HFFc6 (cell line): ENCODE measurements around the gene PRKG2. TPM values are rescaled to one million over a fixed set of nuclear protein-coding genes. Genes with fewer than 3 reads are reported as not detected.

Experiments used
- DNase-seq: peaks from one replicate; pipeline ENCODE4 v3.0.0-alpha.2; 2018
- H3K27ac Mint-ChIP-seq: 2 replicates; pipeline ENCODE4 v1.8.0; 2020; ENCODE audit warnings: mild to moderate bottlenecking, mixed read lengths
- H3K27me3 Mint-ChIP-seq: 2 replicates; pipeline ENCODE4 v1.8.0; 2021; ENCODE audit warnings: mild to moderate bottlenecking, moderate library complexity, mixed read lengths; ENCODE audit not compliant: insufficient read depth
- H3K36me3 Mint-ChIP-seq: 2 replicates; pipeline ENCODE4 v1.8.0; 2021; ENCODE audit warnings: low read depth, mixed read lengths
- H3K4me1 Mint-ChIP-seq: 2 replicates; pipeline ENCODE4 v1.8.0; 2020; ENCODE audit warnings: low read depth, mixed read lengths
- H3K4me3 Mint-ChIP-seq: 2 replicates; pipeline ENCODE4 v1.8.0; 2020; ENCODE audit warnings: mild to moderate bottlenecking, moderate library complexity, mixed read lengths
- H3K9me3 Mint-ChIP-seq: 2 replicates; pipeline ENCODE4 v1.8.0; 2020; ENCODE audit warnings: mild to moderate bottlenecking, mixed read lengths
- CTCF ChIP-seq: fragments of 200-600 bp; sonication (generic); IDR thresholded peaks from 2 replicates; pipeline ENCODE4 v1.5.0; 2021; ENCODE audit warnings: antibody characterized with exemption, mild to moderate bottlenecking
- total RNA-seq, 6 experiments: library from RNA; stranded (reverse); fragmentation: NEBNext Ultra II Directional; extraction: Animal tissue kit (Norgen Biotek cat#: 25700); gene quantifications; 2 replicates in 1 of 6; 3 replicates in 5 of 6; pipeline ENCODE4 v1.2.3, GENCODE V29; 2021

PRKG2 gene
- total RNA-seq, 6 experiments from 2014 or later, result not detected

- no peaks in the 10 kb centered on the region for H3K4me1 Mint-ChIP-seq
- DNase-seq, result no peak
- TF ChIP-seq CTCF, result no peak
- no peak overlapping the region for H3K4me3 Mint-ChIP-seq
- H3K36me3 Mint-ChIP-seq, result no peaks in the 10 kb centered on the region
- H3K27ac Mint-ChIP-seq, result no peak overlapping the region
- no peaks in the 10 kb centered on the region for H3K27me3 Mint-ChIP-seq
- peaks cover 9% of the 10 kb centered on the region; the same call in 1 of the 2 replicates for H3K9me3 Mint-ChIP-seq
These were observed 72.3 kb downstream of the PRKG2 start for GRCh38 chr4:81142744-81143143.

GRCh38 chr4:81137894-81138293 lies 77.1 kb downstream of the PRKG2 start:
- TF ChIP-seq CTCF, result no peak
- H3K27me3 Mint-ChIP-seq, result no peaks in the 10 kb centered on the region

GRCh38 chr4:81137446-81137845 lies 77.6 kb downstream of the PRKG2 start:
- Mint-ChIP-seq H3K4me3 (no peak overlapping the region), H3K4me1 (no peaks in the 10 kb centered on the region), H3K27ac (no peak overlapping the region), H3K36me3 (no peaks in the 10 kb centered on the region), H3K27me3 (no peaks in the 10 kb centered on the region), H3K9me3 (0 out of 2 replicates have a peak, but pooled peaks cover 4% of the 10 kb centered on the region)
- no peak for TF ChIP-seq CTCF
- no peak for DNase-seq

More at GRCh38 chr4:81137894-81138293, 77.1 kb downstream of the PRKG2 start:
- Mint-ChIP-seq H3K27ac (no peak overlapping the region), H3K4me3 (no peak overlapping the region), H3K4me1 (no peaks in the 10 kb centered on the region), H3K9me3 (0 out of 2 replicates have a peak, but pooled peaks cover 4% of the 10 kb centered on the region), H3K36me3 (no peaks in the 10 kb centered on the region)
- DNase-seq, result no peak

GRCh38 chr4:81136161-81136905 lies 78.7 kb downstream of the PRKG2 start:
- TF ChIP-seq CTCF, result no peak
- Mint-ChIP-seq H3K36me3 (no peaks in the 10 kb centered on the region), H3K4me3 (no peak overlapping the region), H3K27ac (peak overlapping the region; percentile 46; the same call in 1 of the 2 replicates), H3K27me3 (no peaks in the 10 kb centered on the region), H3K4me1 (no peaks in the 10 kb centered on the region), H3K9me3 (0 out of 2 replicates have a peak, but pooled peaks cover 4% of the 10 kb centered on the region)
- peak; percentile 23 for DNase-seq

- DNase-seq, result no peak
These were observed 79.5 kb downstream of the PRKG2 start for GRCh38 chr4:81135501-81135900.

More at GRCh38 chr4:81135501-81135900, 79.5 kb downstream of the PRKG2 start:
- Mint-ChIP-seq H3K27me3 (no peaks in the 10 kb centered on the region), H3K9me3 (0 out of 2 replicates have a peak, but pooled peaks cover 4% of the 10 kb centered on the region), H3K4me1 (no peaks in the 10 kb centered on the region), H3K36me3 (no peaks in the 10 kb centered on the region), H3K4me3 (no peak overlapping the region), H3K27ac (no peak overlapping the region)
- TF ChIP-seq CTCF, result no peak
